Activated effector memory CD4-positive, alpha-beta T cell treated with Interleukin-2 at 50 U/mL for 16 hours (primary cell): ENCODE measurements around the gene ANO10.
"Not testable (repeated sequence)": the region's sequence is repeated elsewhere in the genome, so short reads cannot be mapped to it uniquely, and the experiment has no call there.

ENCODE experiments used
- DNase-seq: peaks from one replicate; pipeline ENCODE4 v3.0.0-alpha.2; 2020

The ANO10 gene

GRCh38 chr3:43565661-43566341 lies 56.0 kb downstream of the ANO10 start:
- not testable (repeated sequence) for DNase-seq

GRCh38 chr3:43559961-43560360 lies 61.9 kb downstream of the ANO10 start:
- DNase-seq = no peak

GRCh38 chr3:43558171-43558570 lies 63.6 kb downstream of the ANO10 start:
- DNase-seq = no peak

DNA sequence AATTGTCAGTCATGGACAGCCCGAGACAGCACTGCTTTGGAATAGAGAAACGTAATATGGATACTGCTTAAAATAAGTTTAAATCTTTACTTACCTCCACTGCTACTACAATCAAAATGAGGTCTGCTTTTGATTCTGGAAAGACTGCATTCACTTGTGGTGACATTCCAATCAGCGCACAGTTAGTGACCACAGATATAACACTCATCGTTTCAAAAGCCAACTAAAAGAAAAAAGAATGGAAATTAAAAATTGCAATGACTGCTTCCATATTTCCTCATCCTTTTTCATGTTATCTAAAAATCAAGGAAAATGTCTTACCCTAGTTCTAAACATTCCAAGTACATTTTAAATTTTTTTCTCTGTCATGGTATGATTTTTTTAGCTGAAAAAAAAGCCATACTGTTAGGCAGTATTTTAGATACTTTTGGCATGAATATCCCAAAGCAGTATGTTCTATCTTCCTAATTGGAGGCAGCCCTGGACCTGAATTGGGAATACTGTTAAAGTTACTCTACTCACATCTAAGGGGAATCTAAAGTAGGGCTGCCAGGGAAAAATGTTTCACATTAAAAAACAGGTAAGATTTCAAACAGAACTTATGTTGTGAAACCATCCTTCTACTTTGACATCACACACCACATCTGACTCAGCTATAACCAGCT lies 72.1 kb downstream of the ANO10 start:
- DNase-seq = no peak

DNA sequence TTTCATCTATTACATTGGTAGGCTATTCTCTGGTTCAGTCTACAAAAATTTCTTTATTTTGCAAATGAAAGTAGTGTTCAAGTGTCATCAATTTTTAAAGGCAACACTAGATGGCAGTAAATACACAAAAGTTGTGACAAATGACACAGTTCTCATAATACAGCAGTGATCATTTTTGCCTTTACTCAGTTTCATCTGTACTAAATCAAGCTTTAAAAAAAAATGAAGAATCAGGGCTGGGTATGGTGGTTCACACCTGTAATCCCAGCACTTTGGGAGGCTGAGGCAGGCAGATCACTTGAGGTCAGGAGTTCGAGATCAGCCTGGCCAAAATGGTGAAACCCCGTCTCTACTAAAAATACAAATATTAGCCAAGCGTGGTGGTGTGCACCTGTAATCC lies 77.5 kb downstream of the ANO10 start:
- DNase-seq = not testable (repeated sequence)

GRCh38 chr3:43542328-43543043 lies 79.3 kb downstream of the ANO10 start:
- DNase-seq = no peak

GRCh38 chr3:43540624-43541023 lies 81.2 kb downstream of the ANO10 start:
- no peak for DNase-seq

GRCh38 chr3:43539321-43539720 lies 82.5 kb downstream of the ANO10 start:
- no peak for DNase-seq

- no peak for DNase-seq
Observed at GRCh38 chr3:43537225-43537624, 84.6 kb downstream of the ANO10 start.

- no peak for DNase-seq
Observed at GRCh38 chr3:43534675-43535074, 87.1 kb downstream of the ANO10 start.

DNA sequence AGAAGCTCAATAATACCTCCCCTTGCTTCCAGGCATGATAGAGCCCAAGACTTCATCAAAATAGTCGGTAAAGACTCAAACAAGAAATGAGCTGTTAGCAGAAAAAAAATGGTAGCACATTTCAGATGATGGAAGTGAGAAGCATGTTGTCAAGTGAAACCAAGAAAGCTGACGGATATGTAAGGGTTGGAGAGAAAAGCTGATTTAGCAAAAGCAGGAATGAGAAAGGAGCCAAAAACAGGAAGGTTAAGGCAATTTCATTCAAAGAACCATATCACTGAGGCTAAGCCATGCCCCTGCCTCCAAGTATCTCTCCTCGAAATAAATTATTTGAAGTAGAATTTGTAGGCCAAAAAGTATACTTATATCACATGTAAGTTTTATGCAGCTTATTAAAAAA lies 88.8 kb downstream of the ANO10 start:
- no peak for DNase-seq

- no peak for DNase-seq
Observed at GRCh38 chr3:43531835-43532234, 90.0 kb downstream of the ANO10 start.

DNA sequence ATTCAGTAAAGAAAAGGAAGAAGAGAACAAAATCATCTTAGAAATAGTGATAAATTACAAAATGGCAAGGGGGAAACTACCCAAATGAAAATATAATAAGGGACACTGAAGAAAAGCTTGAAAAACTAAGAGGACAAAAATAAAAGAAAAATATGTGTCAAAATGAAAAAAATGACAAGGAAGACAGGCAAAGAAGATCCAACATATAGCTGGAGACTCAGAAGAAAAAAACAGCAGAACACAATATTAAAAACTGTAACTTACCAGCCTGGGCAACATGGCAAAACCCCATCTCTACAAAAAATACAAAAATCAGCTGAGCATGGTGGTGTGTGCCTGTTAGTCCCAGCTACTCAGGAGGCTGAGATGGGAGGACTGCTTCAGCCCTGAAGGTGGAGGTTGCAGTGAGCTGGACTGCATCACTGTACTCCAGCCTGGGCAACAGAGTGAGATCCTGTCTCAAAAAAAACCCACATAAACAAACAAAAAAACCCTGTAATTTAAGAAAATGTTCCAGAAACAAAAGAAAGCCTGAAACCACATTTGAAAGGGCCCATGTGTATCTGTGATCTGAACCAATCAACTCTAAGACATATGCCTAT lies 93.2 kb downstream of the ANO10 start:
- DNase-seq = no peak

- no peak for DNase-seq
Observed at GRCh38 chr3:43526956-43527355, 94.9 kb downstream of the ANO10 start.

- no peak for DNase-seq
Observed at GRCh38 chr3:43525941-43526607, 95.7 kb downstream of the ANO10 start.

DNA sequence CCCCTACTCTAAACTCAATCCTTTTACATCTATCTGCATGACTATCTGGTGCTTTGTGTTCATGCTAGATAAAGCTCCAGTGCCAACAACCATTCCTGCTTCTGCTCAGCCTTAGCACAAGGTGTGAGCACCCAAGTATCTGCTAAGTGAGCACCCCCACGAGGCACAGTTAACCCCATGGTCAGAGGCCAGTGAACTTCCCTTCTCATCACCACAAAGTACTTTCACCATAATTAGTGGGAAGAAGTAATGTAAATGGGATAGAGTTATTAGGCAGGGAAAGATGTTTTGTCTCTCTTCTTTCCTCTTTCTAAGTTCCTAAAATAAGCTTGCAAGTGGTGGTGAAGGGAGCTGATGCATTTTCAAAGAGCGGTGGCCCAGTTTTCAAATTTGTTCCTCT lies 96.4 kb downstream of the ANO10 start:
- no peak for DNase-seq

DNA sequence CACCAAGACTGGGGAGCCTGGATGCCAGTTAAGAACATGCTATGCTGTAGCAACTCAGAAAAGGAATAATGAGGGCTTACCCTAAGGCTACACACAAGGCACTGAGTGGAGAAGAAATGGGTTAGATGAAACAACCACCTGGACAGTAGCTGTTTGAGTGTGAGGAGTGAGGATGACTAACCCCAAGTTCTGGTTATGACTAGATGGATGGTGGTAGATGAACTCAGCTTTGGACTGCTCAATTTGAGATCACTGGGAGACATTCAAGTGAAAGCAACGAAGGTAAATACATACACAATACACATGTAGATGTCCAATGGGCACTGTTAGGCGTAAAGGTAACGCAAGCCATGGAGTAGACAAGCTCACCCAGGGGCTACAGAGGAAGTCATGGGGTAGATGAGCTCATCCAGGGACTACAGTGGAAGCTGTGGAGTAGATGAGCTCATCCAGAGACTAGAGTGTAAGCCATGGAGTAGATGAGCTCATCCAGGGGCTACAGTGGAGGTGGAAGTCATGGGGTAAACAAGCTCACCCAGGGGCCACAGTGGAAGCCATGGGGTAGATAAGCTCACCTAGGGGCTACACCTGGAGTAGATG lies 98.3 kb downstream of the ANO10 start:
- DNase-seq = no peak

DNA sequence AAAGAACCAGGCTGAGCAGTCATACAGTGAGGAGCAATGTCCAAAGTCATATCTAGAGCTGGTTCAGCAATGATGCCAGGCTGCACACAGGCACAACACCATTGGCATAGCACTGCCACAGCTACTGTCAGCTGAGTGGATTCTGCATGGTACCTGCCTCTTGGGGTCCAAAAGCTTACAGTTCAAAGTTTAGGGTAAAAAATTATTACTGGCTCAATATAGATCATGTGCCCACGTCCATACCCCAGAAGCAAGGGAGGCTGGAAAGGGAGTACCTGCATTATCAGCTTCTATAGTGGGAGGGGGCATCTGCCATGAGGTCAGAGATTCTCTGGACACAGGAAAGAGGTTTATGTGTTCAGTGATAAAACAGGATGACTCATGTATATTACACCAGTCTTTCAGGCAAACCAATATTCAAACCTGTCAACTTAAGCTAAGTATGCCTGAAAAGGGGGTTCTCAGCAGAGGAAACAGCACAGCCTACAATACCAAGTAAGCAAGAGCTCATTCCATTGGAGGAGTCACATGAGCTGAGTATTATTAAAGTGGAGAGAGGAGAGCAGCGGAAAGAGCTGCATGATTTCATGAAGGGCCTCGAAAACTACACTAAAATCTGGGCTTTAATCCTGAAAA lies 99.0 kb downstream of the ANO10 start:
- no peak for DNase-seq

GRCh38 chr3:43521941-43522340 lies 99.9 kb downstream of the ANO10 start:
- DNase-seq = no peak

GRCh38 chr3:43518515-43518914 lies 103.3 kb downstream of the ANO10 start:
- DNase-seq = not testable (repeated sequence)

GRCh38 chr3:43515970-43516635 lies 105.7 kb downstream of the ANO10 start:
- DNase-seq = no peak
